Body of pancreas (tissue), 4 donors: ENCODE results near the gene WDR93.

Experiments
- POLR2A ChIP-seq, 3 donors: fragments of 450-650 bp; IDR thresholded peaks; one replicate each; pipeline ENCODE4 v1.6.1; 2016; ENCODE audit warnings: antibody characterized with exemption in 3 of 3, mild to moderate bottlenecking in 2 of 3
- TF ChIP-seq, protein P1 (sequence below), 7 experiments: fragments of 450-650 bp in 4 of 7; fragments of 200-600 bp in 3 of 7; sonication (generic) in 3 of 7; IDR thresholded peaks; one replicate each; pipeline ENCODE4 v1.5.1; 2016 to 2019; ENCODE audit warnings: antibody characterized with exemption in 7 of 7

DNA sequence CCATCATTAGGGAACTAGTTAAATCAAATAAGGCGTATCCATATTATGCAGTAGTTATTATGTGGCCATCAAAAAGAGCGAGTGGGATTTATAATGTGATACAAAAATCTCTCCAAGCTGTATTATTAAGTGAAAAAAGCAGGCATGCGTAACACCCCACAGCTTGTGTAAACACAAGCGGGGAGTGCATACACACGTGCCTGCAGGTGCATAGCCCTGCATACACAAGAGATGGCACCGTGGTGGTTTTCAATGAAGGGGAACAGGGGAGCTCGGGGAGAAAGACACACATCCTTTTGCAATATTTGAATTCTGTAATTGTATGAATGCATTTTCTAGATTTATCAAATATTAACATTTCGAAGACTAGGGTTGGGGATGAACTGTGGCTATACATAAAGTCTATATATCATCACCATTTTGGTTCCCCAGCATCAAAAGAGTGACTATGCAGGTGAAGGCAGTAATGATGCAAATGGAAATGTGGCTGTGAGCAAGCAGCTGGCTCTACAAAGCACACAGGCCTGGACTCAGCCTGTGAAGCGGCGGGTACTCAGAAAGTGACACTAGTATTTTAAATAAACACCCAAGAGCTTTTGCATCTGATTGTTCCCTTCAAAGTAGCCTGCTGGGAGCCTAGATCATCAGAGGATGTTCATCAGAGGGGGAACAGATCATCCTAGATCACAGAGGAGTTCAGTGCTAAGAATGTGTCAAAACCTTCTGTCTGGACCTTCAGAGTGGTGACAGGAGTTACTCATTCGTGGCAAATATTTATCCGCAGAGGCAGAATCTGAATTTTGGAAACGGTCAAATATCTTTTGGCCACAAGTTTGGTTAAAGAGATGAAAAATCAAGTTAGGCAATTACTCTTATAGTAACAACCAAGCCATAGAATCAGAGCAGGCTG lies 25.9 kb upstream of the WDR93 start:
- TF ChIP-seq POLR2A (IDR thresholded peaks at IDR 0.05): no peak
- TF ChIP-seq, protein P1, sequence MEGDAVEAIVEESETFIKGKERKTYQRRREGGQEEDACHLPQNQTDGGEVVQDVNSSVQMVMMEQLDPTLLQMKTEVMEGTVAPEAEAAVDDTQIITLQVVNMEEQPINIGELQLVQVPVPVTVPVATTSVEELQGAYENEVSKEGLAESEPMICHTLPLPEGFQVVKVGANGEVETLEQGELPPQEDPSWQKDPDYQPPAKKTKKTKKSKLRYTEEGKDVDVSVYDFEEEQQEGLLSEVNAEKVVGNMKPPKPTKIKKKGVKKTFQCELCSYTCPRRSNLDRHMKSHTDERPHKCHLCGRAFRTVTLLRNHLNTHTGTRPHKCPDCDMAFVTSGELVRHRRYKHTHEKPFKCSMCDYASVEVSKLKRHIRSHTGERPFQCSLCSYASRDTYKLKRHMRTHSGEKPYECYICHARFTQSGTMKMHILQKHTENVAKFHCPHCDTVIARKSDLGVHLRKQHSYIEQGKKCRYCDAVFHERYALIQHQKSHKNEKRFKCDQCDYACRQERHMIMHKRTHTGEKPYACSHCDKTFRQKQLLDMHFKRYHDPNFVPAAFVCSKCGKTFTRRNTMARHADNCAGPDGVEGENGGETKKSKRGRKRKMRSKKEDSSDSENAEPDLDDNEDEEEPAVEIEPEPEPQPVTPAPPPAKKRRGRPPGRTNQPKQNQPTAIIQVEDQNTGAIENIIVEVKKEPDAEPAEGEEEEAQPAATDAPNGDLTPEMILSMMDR (IDR thresholded peaks at IDR 0.05): no peak
